ENCODE measurements around the gene CBX2.

The CBX2 gene

DNA sequence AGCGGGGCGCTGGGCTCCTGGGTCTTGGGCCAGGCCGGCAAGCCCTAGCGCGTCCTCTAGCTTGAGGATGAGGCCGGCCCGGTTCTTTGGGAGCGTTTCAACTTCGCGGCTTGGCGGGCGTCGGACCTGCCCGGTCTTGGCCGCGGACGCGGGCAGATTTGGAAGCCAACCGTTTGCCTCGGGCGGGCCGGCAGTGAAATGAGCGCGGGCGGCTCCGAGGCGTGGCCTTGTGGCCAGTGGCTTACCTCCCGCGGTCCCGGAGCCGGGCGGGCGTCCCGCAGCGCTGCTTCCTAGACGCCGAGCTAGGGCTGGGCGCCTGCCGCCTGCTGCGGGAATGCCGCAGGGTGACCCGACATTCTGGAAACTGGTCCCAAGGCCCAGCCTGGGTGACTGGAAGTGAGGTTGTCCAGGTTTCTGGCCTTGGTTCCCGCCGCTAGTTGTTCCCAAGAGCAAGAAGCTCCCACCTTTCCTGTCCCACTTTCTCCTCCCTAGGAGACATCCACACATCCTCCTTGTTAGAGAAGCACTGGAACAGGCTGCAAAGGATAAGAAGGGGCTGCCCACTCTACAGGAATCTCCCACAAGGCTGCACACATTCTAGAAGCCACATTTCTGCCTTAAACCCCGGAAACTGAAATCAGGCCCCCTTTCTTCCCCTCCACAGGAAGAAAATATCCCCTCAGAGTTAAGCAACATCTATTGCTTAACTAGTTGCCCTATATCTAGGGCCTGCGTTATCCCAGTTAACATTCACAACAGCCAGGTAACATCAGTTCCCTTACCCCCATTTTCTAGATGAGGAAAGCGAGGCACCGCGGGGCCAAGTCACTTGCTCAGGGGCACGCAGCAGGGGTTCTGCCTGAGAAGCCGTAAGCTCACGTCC lies 23.4 kb downstream of the CBX2 start:
- no peak for DNase-seq

DNA sequence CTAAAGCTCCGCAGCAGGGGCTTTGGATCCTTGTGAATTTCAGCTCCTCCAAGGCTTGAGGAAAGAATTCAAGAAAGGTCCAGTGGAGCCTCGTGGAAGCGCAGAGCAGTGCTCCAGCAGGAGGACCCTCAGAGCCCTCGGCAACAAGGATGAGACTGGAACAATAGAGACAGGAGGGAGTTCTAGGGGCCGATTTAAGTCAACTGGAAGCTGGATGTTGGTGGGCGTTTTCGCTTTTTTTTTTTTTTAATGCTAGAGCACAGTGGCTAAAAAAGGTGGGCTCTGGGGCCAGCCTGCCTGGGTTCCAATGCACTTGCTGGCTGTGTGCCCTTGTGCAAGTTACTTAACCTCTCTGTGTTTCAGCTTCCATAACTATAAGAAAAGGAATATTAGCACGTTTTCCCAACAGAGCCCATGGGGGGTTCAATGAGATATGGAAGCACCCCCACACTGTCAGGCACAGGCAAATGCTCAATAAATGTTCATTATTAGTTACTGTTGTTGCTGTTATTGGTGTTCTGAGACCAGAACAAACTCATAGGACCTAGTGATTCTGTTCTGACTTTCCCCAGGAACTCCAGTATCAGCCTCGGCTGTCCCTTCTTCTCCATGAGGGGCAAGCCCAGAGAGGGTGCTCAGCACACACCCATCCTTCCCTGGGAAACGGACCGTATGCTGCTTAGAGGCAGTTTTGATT lies 24.2 kb downstream of the CBX2 start:
- DNase-seq: no peak

DNA sequence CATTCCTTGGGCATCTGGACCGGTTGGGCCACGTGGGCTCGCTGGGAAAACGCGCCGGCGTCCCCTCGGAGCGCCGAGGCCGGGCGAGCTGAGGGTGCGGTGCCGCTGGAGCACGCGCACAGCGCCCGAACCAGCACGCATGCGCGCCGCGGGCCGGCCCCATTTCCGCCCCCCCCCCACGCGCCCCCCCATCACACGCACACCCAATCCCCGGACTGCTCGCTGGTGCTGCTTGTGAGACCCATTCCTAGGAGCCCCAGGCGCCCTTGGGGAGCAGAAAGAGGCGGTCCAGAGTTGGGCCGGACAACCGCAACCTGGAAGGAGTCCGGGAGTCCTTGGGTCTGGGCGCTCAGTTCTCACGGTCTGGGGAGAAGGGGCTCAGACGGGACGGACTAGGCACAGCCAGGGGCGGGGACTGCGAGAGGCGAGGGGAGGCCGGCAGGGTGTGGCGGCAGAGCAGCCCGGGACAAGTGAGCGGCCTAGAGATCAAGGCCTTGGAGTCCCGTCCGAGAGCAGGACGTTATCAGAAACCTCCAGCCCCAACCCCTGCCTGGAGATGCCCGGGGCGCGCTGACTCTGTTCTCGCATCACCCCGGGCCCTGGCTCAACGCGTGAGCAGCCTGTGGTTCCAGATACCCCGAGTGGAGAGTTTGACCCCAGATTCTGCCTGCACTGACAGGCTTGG lies 24.9 kb downstream of the CBX2 start:
- DNase-seq: no peak

- no peak for DNase-seq
Measured at GRCh38 chr17:79803421-79803996, 25.6 kb downstream of the CBX2 start.

- DNase-seq: no peak
Measured at GRCh38 chr17:79803997-79804855, 26.3 kb downstream of the CBX2 start.

GRCh38 chr17:79804856-79805696 lies 27.1 kb downstream of the CBX2 start:
- DNase-seq: no peak

- no peak for DNase-seq
Measured at GRCh38 chr17:79806446-79806760, 28.5 kb downstream of the CBX2 start.

- DNase-seq: no peak
Measured at GRCh38 chr17:79806863-79807720, 29.1 kb downstream of the CBX2 start.

DNA sequence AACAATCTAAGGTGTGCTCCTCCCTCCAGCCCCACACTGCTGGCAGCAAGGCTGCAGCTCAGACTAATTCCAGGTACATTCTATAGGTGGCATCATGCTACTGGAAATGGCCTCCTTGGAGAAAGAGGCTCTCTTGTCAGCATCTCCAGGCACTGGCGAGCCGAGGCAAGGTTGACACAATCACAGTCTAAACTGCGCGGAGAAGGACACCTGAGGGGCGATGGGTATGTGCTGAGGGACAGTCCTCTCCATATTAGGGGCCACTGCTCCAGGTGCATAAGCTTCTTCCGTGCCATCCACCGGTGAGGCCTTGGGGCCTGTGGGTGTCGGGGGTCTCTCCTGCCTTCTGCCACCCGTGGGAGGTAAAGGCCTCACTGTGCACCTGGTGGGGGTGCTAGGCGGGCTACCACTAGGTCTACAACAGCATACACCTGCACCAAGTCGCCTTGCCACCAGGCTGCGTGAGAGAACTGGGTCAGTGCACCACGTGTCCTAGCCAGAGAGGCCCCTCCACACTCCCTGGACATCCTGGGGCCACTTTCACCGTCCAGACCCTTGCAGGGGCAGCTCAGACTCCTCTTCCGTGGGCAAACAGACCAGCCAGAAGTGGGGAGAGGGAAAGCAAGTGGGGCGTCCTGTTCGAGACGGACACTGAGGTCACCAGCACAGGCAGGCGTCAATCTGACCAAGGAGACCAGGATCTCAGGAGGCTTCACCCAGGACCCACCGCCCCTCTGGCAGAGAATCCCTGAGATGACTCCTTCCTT lies 31.0 kb downstream of the CBX2 start:
- DNase-seq: no peak

DNA sequence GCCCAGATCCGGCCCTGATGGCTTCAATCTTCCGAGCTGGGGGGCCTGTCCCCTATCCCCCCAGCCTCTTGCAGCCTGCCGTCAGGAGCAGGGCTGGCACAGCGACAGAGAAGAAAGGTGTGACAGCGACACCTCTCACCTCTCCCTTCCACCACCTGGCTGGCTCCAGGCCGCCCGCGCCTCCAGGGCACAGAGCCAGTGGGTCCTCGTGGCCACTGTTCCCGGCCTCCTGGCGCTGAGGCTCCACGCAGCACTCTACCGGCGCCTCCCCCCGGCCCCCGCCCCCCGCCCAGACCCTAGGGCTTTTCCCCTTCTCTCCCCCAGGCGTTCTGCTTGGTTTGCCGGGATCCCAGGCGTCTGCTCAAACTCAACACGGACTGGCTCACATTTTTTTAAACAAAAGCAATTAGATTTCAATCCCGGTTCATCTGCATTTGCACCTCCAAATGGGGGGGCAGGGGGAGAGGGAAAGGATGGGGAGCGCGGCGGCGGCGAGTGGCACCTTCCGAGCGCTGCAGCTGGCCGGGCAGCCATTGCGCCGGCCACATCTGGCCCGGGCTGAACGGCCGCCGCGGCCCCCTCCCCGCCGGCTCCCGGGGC lies 31.7 kb downstream of the CBX2 start:
- no peak for DNase-seq

DNA sequence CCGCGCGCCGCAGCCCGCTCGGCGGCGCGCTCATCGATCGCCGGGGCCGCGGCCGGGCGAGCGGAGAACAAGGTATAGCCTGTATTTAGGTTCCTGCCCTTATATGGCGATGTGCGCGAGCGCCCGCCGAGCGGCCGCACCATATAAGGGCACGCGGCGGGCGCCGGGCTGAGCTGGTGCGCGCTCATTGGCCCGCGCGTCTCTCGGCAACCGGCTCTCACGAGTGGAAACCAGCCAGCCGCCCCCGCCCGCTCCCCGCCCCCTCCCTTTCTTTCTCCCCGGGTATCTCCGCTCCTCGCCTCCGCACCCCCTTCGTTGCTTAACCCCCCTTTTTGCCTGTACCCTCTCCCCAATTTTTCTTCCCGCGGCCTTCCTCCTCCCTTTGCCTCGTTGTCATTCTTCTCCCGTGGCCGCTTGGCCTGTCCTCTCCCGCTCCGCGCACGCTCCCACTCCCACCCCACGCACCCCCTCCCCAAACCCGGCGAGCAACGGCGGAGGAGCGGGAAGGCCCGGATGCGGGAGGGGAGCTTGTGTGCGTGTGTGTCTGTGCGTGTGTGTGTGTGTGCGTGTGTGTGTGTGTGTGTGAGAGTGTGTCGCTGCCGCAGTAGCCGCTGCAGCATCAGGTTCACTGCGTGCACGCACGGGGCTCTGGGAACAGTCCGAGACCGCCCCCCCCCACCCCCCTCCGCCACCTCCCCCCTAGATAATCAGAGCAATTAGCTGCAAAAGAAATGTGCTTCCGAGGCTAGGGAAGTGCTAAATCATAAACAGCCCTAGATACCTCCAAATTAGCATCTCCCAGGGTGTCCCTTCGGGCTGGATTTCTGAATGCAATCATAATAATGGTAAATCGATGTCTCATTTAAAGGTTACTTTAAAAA lies 32.4 kb downstream of the CBX2 start:
- no peak for DNase-seq

- no peak for DNase-seq
Measured at GRCh38 chr17:79811011-79811867, 33.3 kb downstream of the CBX2 start.

- DNase-seq: no peak
Measured at GRCh38 chr17:79811868-79812352, 34.0 kb downstream of the CBX2 start.

DNA sequence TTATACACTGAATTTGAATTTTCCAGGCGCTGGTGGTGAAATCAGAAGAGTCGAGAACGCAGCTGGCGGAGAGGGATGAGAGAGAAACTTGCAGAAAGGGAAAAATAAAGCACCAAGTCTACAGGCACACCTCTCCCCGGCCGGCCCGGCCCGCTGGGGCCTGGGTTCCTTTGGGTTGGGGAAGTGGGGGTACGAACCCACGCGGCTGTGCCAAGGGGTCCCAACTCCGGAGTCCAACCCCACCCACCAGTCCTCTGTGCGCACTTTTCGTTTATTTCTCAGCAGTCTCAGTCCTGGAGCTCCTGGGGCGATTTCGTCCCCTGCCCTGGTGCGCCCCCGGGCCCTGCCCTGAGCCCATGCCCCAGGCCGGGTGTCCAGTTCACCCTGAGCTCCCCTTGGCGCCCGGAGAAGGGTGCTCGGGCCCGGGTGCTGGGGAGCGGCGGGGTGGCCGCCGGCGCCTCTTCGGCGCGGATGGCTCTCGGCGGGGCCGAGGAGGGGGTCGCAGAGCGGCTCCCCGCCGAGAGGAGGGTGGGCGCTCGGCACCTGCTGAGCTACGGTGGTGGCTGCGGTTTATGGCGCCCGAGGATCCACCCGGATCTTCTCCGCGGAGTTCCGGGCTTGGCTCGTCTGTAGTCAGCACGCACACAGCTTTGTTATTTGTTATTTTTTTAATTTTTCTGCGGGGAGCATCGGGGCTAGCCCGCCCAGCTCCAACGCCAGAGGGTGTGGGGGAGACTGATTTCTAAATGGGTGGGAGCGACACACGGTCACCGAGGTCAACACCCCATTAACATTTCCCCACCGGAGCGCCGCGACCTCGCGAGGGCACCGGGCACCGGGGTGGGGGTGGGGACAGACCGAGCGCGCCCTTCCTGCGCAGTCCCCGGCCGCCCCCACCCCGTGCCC lies 34.7 kb downstream of the CBX2 start:
- DNase-seq: no peak

DNA sequence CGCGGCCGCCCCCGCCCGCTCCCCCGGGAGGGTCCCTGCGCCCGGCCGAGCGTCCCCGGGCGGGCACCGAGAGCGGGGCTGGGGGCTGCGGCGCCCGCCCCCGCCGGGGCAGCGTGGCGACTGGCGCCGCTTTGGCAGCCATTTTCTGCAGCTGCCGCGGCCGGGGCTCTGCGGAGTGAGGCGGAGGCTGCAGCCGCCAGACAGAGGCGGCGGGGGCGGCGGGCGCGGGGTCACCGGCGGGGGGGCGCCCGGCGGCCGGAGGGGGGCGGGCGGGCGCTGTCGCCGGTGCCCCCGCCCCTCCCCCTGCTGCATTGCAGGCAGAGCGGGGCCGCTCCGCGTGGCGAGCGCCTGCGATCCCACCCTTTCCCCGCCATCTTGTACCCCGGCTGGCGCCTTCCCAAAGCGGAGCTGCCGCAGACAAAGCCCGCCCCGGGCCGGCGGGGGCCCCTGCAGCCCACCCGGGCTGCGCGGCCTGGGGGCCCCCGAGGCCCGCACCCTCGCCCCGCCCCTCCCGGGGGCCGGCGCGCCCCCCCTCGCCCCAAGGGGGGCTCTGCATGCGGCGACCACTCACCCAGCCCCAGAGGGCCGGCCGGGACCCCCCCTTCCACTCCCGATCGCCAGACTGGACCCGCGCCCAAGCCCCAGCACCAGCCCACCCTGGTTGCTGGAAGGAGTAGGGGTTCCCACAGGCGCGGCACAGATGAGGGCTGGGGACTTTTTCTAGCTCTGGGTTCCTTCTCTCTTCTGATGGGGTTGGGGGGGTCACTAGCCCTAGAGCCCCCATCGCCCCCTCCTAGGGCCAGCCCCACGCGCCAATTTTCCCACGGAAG lies 35.6 kb downstream of the CBX2 start:
- DNase-seq: no peak

Data from right forelimb (tissue), 1 donor.